ENCODE measurements around the gene MYH9.

Gene MYH9

DNA sequence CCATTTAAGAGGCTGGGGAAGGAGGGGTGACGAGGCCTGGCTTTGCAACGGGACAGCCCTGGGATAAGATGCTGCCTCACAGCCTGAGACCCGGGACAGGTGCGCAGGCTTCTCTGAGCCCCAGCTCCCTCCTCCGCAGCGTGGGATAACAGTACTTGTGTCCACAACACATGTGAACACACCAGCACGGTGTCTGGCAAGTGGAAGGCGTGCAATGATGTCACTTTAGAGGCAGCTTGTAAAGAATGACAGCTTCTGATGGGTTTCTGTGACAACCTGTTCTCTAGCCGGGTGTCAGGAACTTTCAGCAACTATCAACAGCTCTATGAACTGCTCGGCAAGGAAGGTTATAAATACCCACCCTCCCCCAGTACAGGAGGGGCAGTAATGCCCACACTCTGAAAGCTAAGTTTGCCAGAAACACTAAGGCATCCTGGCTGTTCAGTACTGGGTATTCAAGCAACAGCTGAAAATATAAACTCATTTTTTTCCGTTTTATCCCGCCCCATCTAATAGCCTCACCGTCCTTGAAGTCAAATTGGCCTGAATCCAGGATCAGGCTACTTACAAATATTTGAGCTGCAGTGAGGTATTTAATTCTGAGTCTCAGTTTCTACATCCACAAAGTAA lies 59.7 kb downstream of the MYH9 start:
- no peak for DNase-seq
- in situ Hi-C loops (cut with HindIII; ENCODE audit: low pct_ligation_motif_present, low pct_unique_long_range_greater_than_20kb, low sequenced_read_pairs): no loop called here

DNA sequence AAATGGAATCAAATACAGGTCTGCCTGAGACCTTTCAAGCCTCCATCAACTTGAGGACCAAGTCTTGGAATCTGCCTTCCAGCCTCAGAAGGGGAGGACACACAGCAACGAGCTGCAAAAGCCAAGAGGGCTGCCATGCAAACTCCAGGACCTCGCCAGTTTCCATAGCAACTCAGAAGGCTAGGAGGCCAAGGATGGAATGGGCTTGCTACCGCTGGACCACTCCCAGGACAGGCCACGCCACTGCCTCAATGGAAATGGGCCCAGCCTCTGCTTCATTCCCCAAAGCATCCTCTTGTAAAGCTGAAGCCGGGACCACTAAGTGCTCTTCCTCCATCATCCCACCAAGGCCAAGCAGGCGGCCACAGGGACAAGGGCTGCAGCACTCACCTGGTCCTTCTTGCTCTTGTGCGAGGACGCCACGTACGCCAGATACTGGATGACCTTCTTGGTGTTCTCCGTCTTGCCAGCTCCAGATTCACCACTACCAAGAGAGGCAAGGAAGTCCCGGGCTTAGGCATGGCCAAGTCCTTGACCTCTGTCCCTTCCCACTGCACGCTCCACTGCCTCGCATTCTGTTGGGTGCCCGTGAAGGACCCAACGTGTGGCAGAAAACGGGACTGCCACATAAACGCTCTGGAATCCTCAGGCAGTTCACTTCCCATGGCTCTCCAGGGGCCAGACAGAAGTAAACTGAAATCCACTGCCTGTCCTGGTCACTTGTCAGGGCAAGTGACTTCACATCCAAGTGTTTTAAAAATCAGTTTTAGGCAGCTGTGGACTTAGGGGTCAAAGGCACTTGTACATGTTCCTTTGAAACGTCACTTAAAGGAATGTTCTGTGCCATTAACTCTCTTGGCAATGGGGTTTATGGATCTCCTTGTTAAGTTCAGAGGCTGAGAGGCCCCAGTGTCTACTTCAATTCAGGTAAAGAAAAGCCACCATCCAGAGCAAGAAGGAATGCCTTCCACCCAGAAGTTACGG lies 61.3 kb downstream of the MYH9 start:
- DNase-seq: no peak
- in situ Hi-C loops (cut with HindIII; ENCODE audit: low pct_ligation_motif_present, low pct_unique_long_range_greater_than_20kb, low sequenced_read_pairs): no loop called here

DNA sequence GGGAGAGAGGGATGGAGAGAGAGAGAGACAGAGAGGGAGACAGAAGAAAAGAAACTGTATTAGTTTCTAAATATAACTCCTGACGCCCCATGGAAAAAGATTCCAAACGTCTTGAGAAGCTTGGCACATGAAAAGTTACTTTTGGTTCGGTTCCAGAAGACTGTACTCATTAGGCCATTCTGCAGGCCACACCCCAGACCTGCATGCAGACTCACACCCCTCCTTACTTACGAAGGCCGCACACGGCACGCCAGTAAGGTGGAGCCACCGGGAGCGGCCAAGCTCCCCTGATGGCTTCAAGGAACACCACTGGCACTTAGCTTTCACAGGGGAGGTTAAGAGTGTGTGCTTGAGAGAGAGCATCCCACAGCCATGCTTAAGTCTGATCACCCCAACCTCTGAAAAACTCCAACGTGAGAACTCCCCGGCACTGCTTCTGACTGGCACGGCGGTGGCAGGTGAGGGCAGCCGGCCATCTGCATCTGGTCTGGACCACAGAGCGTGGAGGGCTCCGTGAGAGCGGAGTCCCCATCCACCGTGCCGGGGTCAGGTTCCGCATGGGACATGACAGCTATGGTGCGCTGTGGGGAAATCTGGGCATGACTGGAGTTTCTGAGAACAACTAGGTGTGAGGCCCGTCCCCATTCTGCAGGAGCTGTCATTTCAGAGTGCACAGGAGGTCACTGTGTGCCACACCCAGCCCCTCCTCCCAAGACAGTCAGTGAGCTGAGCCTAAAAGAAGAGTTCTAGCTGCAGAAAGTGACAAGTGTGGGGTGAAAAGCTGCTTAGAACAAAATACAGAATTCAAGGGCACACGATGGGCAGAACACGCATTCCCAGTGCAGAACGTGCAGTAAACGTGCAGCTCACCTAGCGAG lies 62.4 kb downstream of the MYH9 start:
- no peak for DNase-seq
- in situ Hi-C loops (cut with HindIII; ENCODE audit: low pct_ligation_motif_present, low pct_unique_long_range_greater_than_20kb, low sequenced_read_pairs): no loop called here

DNA sequence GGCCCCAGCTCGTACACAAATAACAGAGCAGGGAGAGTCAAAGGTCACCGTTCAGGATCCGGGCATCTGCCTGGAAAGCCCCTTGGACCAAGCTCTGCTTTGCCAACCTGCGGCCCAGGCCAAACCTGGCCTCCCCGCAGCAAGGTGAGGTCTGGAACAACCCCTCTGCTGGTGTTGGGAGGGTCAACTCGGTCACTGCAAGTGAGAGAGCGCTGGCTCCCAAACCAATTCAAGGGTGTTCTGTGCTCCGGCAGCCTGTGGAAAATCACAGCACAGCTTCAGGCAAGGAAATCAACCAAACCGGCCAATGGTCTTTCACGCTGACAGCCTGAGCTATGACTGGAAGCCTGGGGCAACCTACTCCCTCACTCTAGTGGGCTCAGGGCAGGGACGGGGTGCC lies 63.4 kb downstream of the MYH9 start:
- no peak for DNase-seq
- in situ Hi-C loops (cut with HindIII; ENCODE audit: low pct_ligation_motif_present, low pct_unique_long_range_greater_than_20kb, low sequenced_read_pairs): no loop called here

DNA sequence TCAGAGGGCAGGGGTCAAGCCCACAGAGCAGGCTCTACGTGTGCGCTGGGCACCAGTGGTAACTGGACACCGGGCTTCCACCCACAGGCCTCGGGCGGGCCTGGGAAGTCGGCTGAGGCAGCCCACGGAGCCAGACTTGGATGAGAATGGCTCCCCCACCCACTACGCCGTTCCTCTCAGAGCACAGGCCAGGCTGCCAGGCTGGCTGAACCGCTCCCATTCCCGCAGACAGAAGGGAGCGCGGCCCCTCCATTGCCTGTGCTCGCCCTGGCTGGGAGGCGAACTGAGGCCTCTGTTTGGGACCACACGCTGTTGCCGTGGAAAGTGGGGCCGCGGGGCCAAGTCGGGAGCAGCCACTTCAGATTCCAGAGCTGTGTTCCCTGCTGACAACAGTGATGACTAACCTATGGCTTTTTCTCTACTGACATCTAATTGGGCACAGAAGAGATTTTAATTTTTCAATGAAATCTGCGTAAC lies 63.9 kb downstream of the MYH9 start:
- no peak for DNase-seq
- in situ Hi-C loops (cut with HindIII; ENCODE audit: low pct_ligation_motif_present, low pct_unique_long_range_greater_than_20kb, low sequenced_read_pairs): no loop called here

DNA sequence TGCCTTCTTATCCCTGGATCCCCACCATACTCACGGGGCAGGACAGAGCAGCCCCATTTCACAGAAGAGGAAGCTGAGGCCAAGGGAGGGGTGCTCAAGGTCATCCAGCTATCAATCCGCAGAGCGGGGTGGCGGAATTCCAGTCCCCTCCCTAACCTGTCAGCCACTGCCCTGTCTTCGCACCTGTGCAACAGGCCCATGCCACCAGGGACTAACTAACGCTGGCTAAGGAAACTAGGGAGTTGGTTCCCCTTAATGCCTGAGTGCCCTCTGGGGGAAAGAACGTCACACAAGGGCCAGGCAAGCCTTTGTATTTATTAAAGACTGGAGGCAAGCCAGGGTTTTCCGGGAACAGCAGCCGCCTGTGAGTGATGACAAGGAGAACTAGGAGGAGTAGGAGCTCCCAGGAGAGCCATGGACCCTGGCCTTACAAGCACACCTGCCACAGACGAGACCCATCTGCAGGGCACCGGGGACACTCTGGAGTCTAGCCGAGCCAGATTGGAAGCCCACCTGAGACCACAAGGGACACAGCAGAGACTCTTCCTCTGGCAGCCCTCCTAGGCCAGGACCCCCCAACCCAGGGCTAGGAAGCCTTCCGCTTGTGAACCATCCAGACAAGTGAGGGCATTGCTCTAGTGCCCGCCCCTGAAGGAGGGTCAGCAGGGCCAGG lies 64.4 kb downstream of the MYH9 start:
- in situ Hi-C loops (cut with HindIII; ENCODE audit: low pct_ligation_motif_present, low pct_unique_long_range_greater_than_20kb, low sequenced_read_pairs): no loop called here

DNA sequence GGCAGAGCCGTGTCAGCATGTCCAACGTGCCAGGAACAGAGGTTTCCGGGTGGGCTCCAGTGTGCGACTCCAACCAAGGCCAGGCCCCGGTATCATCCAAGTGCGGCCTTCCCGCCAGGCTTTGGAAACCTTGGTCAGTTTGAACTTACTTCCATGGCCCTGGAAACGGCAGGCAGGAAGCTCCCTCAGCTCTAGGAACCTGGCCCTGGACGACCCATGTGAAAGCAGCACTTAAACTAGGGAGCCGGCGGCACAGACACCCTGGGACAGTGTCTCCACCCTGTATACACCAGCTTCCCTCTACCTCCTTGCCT lies 65.2 kb downstream of the MYH9 start:
- in situ Hi-C loops (cut with HindIII; ENCODE audit: low pct_ligation_motif_present, low pct_unique_long_range_greater_than_20kb, low sequenced_read_pairs): no loop called here
- DNase-seq: no peak

More for the DNA sequence above, 64.4 kb downstream of the MYH9 start:
- DNase-seq: no peak

DNA sequence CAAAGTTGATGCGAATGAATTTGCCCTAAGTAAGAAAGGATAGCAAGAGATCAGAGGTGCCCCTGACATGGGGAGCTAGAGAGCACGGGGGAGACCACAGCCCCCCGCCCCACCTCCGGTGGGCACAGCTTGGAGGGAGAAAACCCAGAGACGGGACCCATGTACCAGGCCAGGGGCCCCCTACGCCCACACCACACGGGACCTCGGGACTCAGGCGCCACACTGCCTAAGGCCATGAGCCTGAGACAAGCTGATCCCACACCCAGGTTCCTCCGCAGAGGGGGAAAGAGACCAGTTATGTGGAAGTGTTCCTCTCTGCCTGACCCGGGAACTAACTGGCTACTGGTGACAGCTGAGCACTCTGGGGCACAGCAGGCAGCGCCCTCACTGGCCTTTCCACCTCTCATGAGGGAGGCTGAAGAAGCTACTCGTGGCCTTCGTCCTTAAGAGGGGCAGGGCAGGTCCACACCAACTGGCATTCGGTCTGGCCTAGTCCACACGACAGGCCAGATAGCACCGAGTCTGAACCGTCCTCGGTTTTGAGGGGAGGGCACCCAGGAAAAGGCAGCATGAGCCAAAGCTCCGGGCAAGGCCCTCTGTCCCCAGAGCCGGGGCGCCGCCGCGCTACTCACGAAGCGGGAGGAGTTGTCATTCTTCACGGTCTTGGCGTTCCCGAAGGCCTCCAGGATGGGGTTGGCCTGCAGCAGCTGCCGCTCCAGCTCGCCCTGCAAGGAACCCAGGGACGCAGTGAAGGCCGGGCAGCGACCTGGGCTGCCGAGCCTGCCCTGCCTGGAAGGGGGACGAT lies 65.8 kb downstream of the MYH9 start:
- in situ Hi-C loops (cut with HindIII; ENCODE audit: low pct_ligation_motif_present, low pct_unique_long_range_greater_than_20kb, low sequenced_read_pairs): no loop called here
- DNase-seq: no peak

DNA sequence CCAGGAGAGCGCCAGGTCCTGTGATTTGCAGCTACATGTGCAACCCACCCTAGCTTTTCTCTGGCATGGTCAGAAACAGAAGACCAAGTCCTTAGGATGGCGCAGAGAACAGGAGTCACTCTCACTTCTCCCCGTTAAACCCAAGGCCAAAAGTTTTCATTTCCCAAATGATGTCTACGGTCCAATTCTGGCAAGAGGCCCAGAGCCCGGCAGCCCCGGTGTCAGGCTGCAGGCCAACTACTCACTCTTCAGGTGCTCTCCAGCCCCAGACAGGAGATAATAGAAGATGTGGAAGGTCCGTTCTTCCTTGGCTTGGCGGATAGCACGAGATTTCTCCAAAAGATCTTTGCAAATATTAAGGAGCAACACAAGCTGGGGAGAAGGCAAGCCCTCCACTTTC lies 67.2 kb downstream of the MYH9 start:
- DNase-seq: no peak
- in situ Hi-C loops (cut with HindIII; ENCODE audit: low pct_ligation_motif_present, low pct_unique_long_range_greater_than_20kb, low sequenced_read_pairs): no loop called here

DNA sequence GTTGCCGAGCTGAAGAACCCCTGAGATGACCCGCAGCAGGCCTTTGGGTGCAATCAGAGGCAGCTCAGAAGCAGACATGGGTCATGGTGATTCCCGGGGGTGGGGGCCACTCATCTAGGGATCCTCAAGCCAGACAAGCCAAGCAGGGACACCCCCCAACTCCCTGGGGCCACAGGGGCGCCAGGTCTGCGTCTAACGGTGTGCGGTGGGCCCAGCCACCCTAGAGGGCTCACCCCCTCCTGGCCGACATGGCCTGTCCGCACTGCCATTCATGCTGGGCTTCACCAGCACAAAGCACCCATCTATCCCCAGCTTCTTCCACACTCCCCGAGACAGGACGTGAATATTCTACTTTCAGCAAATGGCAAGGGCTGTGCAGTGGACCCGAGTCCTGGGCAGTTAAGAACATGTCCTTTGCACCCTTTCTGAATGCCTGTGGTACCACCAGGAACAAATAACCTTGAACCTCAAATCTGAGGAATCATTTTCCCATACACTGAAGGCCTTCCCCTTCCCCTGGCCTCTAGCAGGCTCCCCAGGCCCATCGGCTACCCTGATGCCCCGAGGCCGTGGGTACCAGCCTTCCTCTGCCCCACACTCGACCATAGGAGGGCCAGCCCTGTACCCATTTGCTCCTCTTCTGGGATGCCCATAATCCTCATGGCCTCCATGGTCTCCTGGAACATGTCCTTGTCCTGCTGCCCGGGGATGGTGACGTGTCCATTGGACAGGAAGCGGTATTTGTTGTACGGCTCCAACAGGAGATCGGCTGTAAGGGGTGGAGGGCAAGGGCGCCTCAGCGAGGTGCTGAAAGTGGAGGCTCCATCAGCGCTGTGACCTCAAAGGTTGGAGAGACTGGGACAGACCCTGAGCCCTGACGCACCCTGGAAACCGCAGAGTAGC lies 67.9 kb downstream of the MYH9 start:
- in situ Hi-C loops (cut with HindIII; ENCODE audit: low pct_ligation_motif_present, low pct_unique_long_range_greater_than_20kb, low sequenced_read_pairs): no loop called here
- no peak for DNase-seq

DNA sequence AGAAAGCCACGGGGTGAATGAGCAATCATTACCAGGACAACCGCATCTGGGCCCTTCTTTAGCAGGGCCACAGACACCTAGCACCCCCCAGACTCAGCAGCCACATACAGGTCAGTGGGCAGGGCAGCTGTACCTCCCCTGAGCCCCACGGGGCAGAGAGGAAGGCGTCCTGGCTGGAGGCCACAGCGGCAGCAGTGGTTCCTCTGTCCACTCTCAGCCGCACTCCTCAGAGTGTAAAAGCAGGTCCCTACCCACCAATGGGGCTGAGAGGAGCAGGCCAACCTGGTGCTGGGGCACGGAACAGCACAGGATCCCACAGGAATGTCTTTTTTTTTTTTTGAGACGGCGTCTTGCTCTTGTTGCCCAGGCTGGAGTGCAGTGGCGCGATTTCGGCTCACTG lies 69.3 kb downstream of the MYH9 start:
- DNase-seq: no peak
- in situ Hi-C loops (cut with HindIII; ENCODE audit: low pct_ligation_motif_present, low pct_unique_long_range_greater_than_20kb, low sequenced_read_pairs): no loop called here

DNA sequence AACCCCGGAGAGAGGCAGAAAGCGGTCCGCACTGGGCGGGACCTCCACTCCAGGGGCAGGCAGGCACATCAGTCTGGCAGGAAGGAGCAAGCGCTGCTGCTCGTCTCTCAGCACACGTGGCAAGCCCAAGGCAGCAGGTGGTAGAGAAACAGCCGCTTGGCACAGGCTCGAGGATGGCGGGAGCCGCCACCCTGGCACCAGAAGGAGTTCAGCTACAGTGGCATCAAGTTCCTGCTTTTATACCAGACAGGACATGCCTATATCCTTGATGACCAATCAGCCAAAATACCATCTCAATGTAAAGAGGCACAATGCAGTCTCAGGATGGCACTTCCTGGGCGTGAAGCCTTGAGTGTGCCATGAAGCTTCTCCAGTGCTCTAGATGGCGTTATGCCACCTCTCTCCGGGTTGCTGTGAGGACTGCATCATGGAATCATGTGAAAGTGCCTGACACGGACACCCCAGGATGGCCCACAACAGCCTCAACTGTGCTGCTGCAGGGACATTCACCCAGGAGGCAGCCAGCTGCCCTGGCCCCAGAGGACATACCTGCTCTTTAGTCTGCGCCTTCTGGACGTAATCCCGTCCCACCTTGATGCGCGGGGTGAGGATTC lies 70.0 kb downstream of the MYH9 start:
- in situ Hi-C loops (cut with HindIII; ENCODE audit: low pct_ligation_motif_present, low pct_unique_long_range_greater_than_20kb, low sequenced_read_pairs): no loop called here
- no peak for DNase-seq

DNA sequence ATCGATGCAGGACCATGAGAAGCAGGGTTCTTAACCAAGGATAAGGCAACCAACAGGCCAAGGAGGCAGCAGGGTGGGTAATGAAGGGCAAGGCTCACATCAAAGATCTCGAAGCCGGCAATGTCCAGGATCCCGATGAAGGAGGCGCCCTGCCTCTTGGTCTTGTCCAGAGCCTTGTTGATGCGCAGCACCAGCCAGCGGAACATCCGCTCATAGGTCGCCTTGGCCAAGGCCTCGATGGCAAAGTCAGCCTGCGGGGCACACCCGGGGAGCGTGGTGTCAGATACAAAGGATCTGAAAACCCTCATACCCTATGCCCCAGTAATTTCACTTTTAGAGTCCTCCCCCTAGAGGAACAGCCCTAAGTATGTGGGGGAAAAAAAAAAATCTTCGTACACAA lies 71.3 kb downstream of the MYH9 start:
- DNase-seq: no peak
- in situ Hi-C loops (cut with HindIII; ENCODE audit: low pct_ligation_motif_present, low pct_unique_long_range_greater_than_20kb, low sequenced_read_pairs): no loop called here

DNA sequence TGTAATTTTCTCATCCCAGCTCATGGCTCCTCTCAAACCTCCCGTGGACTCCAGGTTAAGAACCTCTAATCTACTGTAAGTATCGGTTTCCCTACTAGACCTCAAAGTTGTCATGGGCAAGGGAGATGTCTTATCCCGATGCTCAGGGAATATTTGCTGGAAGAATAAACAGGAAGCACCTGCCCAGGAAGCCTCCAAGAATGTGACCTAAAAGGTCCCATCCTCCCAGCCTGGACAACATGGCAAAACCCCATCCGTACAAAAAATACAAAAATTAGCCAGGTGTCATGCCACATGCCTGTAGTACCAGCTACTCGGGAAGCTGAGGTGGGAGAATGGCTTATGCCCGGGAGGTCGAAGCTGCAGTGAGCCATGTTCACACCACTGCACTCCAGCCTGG lies 72.4 kb downstream of the MYH9 start:
- in situ Hi-C loops (cut with HindIII; ENCODE audit: low pct_ligation_motif_present, low pct_unique_long_range_greater_than_20kb, low sequenced_read_pairs): no loop called here
- no peak for DNase-seq

DNA sequence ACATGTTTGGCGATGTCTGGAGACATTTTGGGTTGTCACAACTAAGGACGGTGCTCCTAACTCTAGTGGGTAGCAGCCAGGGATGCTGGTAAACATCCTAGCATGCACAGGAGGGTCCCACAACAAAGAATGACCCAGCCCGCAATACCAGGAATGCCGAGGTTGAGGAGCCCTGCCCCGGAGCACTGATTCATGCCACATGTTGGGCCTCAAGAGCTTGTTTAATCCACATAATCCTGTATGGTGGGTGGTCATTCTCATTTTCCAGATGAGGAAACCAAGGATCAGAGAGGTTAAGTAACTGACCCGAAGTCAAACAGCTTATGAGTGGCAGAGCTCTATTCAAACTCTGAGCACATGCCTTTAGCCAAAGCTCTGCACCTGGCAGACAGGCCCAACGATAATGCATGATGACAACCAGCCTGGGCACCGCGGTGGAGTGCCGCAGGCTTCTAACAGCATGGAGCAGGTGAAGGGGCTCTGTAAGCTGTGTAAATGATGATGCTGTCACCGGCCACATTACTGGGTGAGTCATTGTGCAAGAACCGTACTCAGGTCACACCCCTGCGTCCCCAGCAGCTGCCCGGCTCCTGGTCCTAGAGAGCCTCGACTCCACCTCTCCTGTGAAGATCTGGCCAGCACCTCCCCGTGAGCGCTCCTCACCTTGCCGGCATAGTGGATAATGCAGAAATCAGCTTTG lies 76.2 kb downstream of the MYH9 start:
- in situ Hi-C loops (cut with HindIII; ENCODE audit: low pct_ligation_motif_present, low pct_unique_long_range_greater_than_20kb, low sequenced_read_pairs): no loop called here
- no peak for DNase-seq

DNA sequence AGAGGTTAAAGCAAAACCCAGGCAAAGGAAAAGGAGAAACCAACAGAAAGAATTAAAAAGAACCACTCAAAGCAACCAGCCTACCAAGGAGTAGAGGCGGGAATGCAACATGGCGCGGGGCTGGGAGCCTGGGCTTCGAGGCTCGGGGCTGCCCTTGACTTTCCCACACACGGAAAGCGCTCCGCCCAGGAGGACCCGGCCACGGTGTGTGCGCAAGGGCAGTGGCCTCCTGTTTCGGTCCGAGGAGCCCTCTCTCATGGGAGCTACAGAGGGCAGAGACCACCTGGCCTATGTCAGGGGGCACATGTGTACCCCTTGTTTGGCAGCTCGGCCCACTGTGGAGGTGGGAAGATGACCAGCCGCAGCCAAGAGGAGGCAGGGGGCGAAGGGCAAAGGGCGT lies 78.9 kb downstream of the MYH9 start:
- DNase-seq: no peak
- in situ Hi-C loops (cut with HindIII; ENCODE audit: low pct_ligation_motif_present, low pct_unique_long_range_greater_than_20kb, low sequenced_read_pairs): no loop called here
